Activated CD4-positive, alpha-beta T cell treated with anti-CD3 and anti-CD28 coated beads, Interleukin-2, amount 10 ng/mL, durations not matched to agents 7 days and 5 days (primary cell): Measurements from ENCODE around the gene MECR. TPM values are rescaled to one million over a fixed set of nuclear protein-coding genes. Genes with fewer than 3 reads are reported as not detected.

Source experiments
- total RNA-seq, 2 experiments: library from RNA; stranded (reverse); gene quantifications; one replicate each; pipeline ENCODE4 v1.2.3, GENCODE V29; 2021

The MECR gene
- total RNA-seq, 2 experiments from 2014 or later, result 16.4 to 19.7 TPM

Other genes with a start within 250 kb of the MECR start
- not detected for gene TMEM200B, start 107.0 kb downstream of the MECR start, total RNA-seq
- gene SRSF4, start 49.0 kb downstream of the MECR start, total RNA-seq, result 100 to 1,000 TPM; 116 to 123 TPM
- under 1 TPM; 0.22 to 0.31 TPM for gene PTPRU, start 5.6 kb upstream of the MECR start, total RNA-seq